ENCODE results near the gene CHST15. TPM values are rescaled to one million over a fixed set of nuclear protein-coding genes. Genes with fewer than 3 reads are reported as not detected.

Gene CHST15
- total RNA-seq, 6 donors from 2014 or later = 16.1 to 54.5 (median 27.3) TPM

DNA sequence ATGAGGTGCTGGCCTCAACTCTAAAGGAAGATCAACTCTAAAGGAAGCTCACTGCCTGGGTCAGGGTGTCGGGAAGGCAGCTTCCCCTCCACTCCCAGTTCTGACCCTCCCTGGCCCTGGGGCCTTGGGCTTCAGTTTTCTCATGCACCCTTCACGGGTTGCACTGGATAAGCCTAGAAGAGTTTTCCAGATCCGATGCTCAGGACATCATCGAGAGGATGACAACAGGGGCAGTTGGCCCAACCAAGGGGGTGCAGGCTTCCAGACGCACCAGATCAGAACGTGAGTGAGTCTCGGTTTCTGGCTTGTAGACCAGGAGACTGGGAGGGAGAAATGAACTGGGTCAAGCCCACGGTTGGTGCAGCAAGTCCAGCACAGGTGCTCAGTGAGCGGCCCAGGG lies 34.2 kb upstream of the CHST15 start:
- TF ChIP-seq POLR2AphosphoS5 (IDR thresholded peaks at IDR 0.05) (no peak), POLR2A (IDR thresholded peaks at IDR 0.05) (no peak), EP300 (IDR thresholded peaks at IDR 0.05) (no peak)
- TF ChIP-seq, protein P1, sequence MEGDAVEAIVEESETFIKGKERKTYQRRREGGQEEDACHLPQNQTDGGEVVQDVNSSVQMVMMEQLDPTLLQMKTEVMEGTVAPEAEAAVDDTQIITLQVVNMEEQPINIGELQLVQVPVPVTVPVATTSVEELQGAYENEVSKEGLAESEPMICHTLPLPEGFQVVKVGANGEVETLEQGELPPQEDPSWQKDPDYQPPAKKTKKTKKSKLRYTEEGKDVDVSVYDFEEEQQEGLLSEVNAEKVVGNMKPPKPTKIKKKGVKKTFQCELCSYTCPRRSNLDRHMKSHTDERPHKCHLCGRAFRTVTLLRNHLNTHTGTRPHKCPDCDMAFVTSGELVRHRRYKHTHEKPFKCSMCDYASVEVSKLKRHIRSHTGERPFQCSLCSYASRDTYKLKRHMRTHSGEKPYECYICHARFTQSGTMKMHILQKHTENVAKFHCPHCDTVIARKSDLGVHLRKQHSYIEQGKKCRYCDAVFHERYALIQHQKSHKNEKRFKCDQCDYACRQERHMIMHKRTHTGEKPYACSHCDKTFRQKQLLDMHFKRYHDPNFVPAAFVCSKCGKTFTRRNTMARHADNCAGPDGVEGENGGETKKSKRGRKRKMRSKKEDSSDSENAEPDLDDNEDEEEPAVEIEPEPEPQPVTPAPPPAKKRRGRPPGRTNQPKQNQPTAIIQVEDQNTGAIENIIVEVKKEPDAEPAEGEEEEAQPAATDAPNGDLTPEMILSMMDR (IDR thresholded peaks at IDR 0.05) = no peak
- Histone ChIP-seq H3K27me3 (no peaks in the 10 kb centered on the region), H3K4me3 (no peak overlapping the region), H3K36me3 (no peaks in the 10 kb centered on the region), H3K4me1 (no peaks in the 10 kb centered on the region), H3K27ac (no peak overlapping the region), H3K9me3 (no peaks in the 10 kb centered on the region)
- 93 to 96% methylated on average over 4 to 9 of the region's 9 CpGs for WGBS, 2 donors
- ATAC-seq (ENCODE audit: low FRiP score in 2 of 2) (no peak), DNase-seq (no peak)

GRCh38 chr10:124126983-124127385 lies 33.6 kb upstream of the CHST15 start:
- WGBS, 2 donors = 92 to 94% methylated on average over 8 to 9 of the region's 9 CpGs
- no peaks in the 10 kb centered on the region for H3K36me3 ChIP-seq
- no peak overlapping the region for H3K4me3 ChIP-seq
- no peak for DNase-seq
- no peaks in the 10 kb centered on the region for H3K27me3 ChIP-seq
- TF ChIP-seq EP300 (IDR thresholded peaks at IDR 0.05) (no peak), POLR2AphosphoS5 (IDR thresholded peaks at IDR 0.05) (no peak), POLR2A (IDR thresholded peaks at IDR 0.05) (no peak)
- TF ChIP-seq, protein P1 (IDR thresholded peaks at IDR 0.05) = no peak
- H3K4me1 ChIP-seq = no peaks in the 10 kb centered on the region
- H3K9me3 ChIP-seq = no peaks in the 10 kb centered on the region
- H3K27ac ChIP-seq = no peak overlapping the region
- no peak for ATAC-seq (ENCODE audit: low FRiP score in 2 of 2)

GRCh38 chr10:124126145-124126982 lies 33.0 kb upstream of the CHST15 start:
- no peaks in the 10 kb centered on the region for H3K27me3 ChIP-seq
- 62 to 67% methylated on average over 8 to 11 of the region's 11 CpGs for WGBS, 2 donors
- ATAC-seq (ENCODE audit: low FRiP score in 2 of 2) = peak in 1 of 2 donors; percentile 31

GRCh38 chr10:124125305-124126116 lies 32.1 kb upstream of the CHST15 start:
- no peaks in the 10 kb centered on the region for H3K27me3 ChIP-seq
- H3K9me3 ChIP-seq = no peaks in the 10 kb centered on the region
- TF ChIP-seq, protein P1 (IDR thresholded peaks at IDR 0.05) = peak in 3 of 6 experiments; percentile 30 to 31 (median 31)
- TF ChIP-seq EP300 (IDR thresholded peaks at IDR 0.05) (no peak), POLR2AphosphoS5 (IDR thresholded peaks at IDR 0.05) (no peak)
- no peak overlapping the region for H3K27ac ChIP-seq
- 70 to 81% methylated on average over 10 of the region's 10 CpGs for WGBS, 2 donors
- H3K36me3 ChIP-seq = no peaks in the 10 kb centered on the region
- H3K4me1 ChIP-seq = no peaks in the 10 kb centered on the region
- no peak overlapping the region for H3K4me3 ChIP-seq
- DNase-seq = no peak
- no peak for ATAC-seq (ENCODE audit: low FRiP score in 2 of 2)

More at GRCh38 chr10:124126145-124126982, 33.0 kb upstream of the CHST15 start:
- H3K4me3 ChIP-seq = no peak overlapping the region
- TF ChIP-seq, protein P1 (IDR thresholded peaks at IDR 0.05) = no peak
- TF ChIP-seq POLR2A (IDR thresholded peaks at IDR 0.05) (no peak), EP300 (IDR thresholded peaks at IDR 0.05) (no peak), POLR2AphosphoS5 (IDR thresholded peaks at IDR 0.05) (no peak)
- DNase-seq = no peak
- no peak overlapping the region for H3K27ac ChIP-seq
- no peaks in the 10 kb centered on the region for H3K36me3 ChIP-seq
- H3K9me3 ChIP-seq = no peaks in the 10 kb centered on the region
- no peaks in the 10 kb centered on the region for H3K4me1 ChIP-seq
